Measurements from ENCODE around the gene TEX53.

DNA sequence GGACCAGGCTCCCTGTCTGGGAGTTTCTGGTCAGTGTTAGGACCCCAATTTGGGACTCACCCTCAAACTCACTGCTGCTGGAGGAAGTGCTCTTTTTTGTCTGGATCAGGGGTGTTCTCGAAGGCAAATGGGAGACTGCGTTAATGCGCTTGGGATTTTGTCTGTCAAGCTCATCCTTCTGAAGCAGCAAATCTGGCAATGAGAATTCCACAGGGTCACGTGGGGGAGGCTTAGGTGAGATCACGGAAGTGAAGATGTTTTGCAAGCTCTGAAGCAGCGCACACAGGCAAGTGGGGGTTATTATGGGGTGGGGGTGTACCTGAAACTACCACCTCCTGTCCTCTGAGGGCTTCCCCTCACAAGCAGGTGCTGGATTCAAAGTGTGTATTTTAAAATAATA lies 10.5 kb upstream of the TEX53 start:
- TF ChIP-seq, protein P1, sequence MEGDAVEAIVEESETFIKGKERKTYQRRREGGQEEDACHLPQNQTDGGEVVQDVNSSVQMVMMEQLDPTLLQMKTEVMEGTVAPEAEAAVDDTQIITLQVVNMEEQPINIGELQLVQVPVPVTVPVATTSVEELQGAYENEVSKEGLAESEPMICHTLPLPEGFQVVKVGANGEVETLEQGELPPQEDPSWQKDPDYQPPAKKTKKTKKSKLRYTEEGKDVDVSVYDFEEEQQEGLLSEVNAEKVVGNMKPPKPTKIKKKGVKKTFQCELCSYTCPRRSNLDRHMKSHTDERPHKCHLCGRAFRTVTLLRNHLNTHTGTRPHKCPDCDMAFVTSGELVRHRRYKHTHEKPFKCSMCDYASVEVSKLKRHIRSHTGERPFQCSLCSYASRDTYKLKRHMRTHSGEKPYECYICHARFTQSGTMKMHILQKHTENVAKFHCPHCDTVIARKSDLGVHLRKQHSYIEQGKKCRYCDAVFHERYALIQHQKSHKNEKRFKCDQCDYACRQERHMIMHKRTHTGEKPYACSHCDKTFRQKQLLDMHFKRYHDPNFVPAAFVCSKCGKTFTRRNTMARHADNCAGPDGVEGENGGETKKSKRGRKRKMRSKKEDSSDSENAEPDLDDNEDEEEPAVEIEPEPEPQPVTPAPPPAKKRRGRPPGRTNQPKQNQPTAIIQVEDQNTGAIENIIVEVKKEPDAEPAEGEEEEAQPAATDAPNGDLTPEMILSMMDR (conservative IDR thresholded peaks at IDR 0.05) = no peak
- no peak for TF ChIP-seq ZFX (IDR thresholded peaks at IDR 0.05)

Measured in C4-2B (cell line).